Measurements from ENCODE around the gene SP100. TPM values are rescaled to one million over a fixed set of nuclear protein-coding genes. Genes with fewer than 3 reads are reported as not detected.

Gene SP100
- total and polyA plus RNA-seq, 7 donors: 50.4 to 141 (median 91.2) TPM

GRCh38 chr2:230542751-230543150, 126.8 kb downstream of the SP100 start:
- intact Hi-C loops (cut with DNase I): no loop called here
- H3K27me3 ChIP-seq: no peaks in the 10 kb centered on the region
- H3K4me1 ChIP-seq: no peaks in the 10 kb centered on the region
- peaks cover 0 to 39% (median 12%) of the 10 kb centered on the region in 4 donors for H3K36me3 ChIP-seq
- TF ChIP-seq POLR2A (IDR thresholded peaks at IDR 0.05) (no peak), POLR2AphosphoS5 (IDR thresholded peaks at IDR 0.05) (no peak), EP300 (IDR thresholded peaks at IDR 0.05) (no peak), CTCF (IDR thresholded peaks at IDR 0.05) (no peak)
- WGBS, 2 donors: 94 to 95% methylated on average over 2 of the region's 2 CpGs
- DNase-seq: no peak
- no peak overlapping the region for H3K27ac ChIP-seq
- no peaks in the 10 kb centered on the region for H3K9me3 ChIP-seq
- no peak overlapping the region for H3K4me3 ChIP-seq

GRCh38 chr2:230552181-230552580, 136.2 kb downstream of the SP100 start:
- intact Hi-C loops (cut with DNase I): no loop called here

GRCh38 chr2:230557065-230557464, 141.1 kb downstream of the SP100 start:
- no peak overlapping the region for H3K27ac ChIP-seq

More at GRCh38 chr2:230552181-230552580, 136.2 kb downstream of the SP100 start:
- Histone ChIP-seq H3K36me3 (no peaks in the 10 kb centered on the region), H3K4me3 (no peak overlapping the region), H3K9me3 (no peaks in the 10 kb centered on the region), H3K27ac (no peak overlapping the region), H3K4me1 (no peaks in the 10 kb centered on the region), H3K27me3 (no peaks in the 10 kb centered on the region)
- DNase-seq: no peak
- 95 to 99% methylated on average over 2 of the region's 2 CpGs for WGBS, 2 donors
- no peak for TF ChIP-seq POLR2A (IDR thresholded peaks at IDR 0.05)
- TF ChIP-seq CTCF (IDR thresholded peaks at IDR 0.05): no peak

GRCh38 chr2:230564805-230565779, 149.1 kb downstream of the SP100 start:
- Histone ChIP-seq H3K27me3 (no peaks in the 10 kb centered on the region), H3K4me3 (no peak overlapping the region), H3K4me1 (no peaks in the 10 kb centered on the region), H3K27ac (no peak overlapping the region), H3K36me3 (no peaks in the 10 kb centered on the region), H3K9me3 (no peaks in the 10 kb centered on the region)
- TF ChIP-seq POLR2A (IDR thresholded peaks at IDR 0.05): no peak
- TF ChIP-seq CTCF (IDR thresholded peaks at IDR 0.05): no peak
- no peak for TF ChIP-seq POLR2AphosphoS5 (IDR thresholded peaks at IDR 0.05)
- TF ChIP-seq EP300 (IDR thresholded peaks at IDR 0.05): no peak
- intact Hi-C loops (cut with DNase I): no loop called here
- no peak for DNase-seq
- WGBS, 2 donors: 25 to 62% methylated on average over 11 of the region's 11 CpGs

More at GRCh38 chr2:230557065-230557464, 141.1 kb downstream of the SP100 start:
- H3K4me1 ChIP-seq: no peaks in the 10 kb centered on the region
- H3K27me3 ChIP-seq: no peaks in the 10 kb centered on the region
- intact Hi-C loops (cut with DNase I): no loop called here
- no peak overlapping the region for H3K4me3 ChIP-seq
- DNase-seq: no peak
- H3K36me3 ChIP-seq: no peaks in the 10 kb centered on the region
- TF ChIP-seq EP300 (IDR thresholded peaks at IDR 0.05) (no peak), CTCF (IDR thresholded peaks at IDR 0.05) (no peak), POLR2A (IDR thresholded peaks at IDR 0.05) (no peak), POLR2AphosphoS5 (IDR thresholded peaks at IDR 0.05) (no peak)
- no peaks in the 10 kb centered on the region for H3K9me3 ChIP-seq
- 0 to 12% methylated on average over 1 of the region's 1 CpG for WGBS, 2 donors

Measured in sigmoid colon (tissue), 7 donors.